Thyroid gland (tissue), 4 donors: ENCODE results near the gene CIPC.

Source experiments
- POLR2A ChIP-seq, 2 donors: fragments of 450-650 bp; IDR thresholded peaks; one replicate each; pipeline ENCODE4 v1.6.1; 2017; ENCODE audit warnings: antibody characterized with exemption in 2 of 2, mild to moderate bottlenecking in 2 of 2, moderate library complexity in 1 of 2
- TF ChIP-seq, protein P1 (sequence below), 6 experiments: fragments of 200-600 bp in 3 of 6; fragments of 450-650 bp in 3 of 6; sonication (generic) in 3 of 6; IDR thresholded peaks; one replicate each; pipeline ENCODE4 v1.5.1; 2016 to 2019; ENCODE audit warnings: antibody characterized with exemption in 6 of 6, mild to moderate bottlenecking in 2 of 6, inconsistent platforms in 1 of 6, moderate library complexity in 1 of 6

- TF ChIP-seq, protein P1, sequence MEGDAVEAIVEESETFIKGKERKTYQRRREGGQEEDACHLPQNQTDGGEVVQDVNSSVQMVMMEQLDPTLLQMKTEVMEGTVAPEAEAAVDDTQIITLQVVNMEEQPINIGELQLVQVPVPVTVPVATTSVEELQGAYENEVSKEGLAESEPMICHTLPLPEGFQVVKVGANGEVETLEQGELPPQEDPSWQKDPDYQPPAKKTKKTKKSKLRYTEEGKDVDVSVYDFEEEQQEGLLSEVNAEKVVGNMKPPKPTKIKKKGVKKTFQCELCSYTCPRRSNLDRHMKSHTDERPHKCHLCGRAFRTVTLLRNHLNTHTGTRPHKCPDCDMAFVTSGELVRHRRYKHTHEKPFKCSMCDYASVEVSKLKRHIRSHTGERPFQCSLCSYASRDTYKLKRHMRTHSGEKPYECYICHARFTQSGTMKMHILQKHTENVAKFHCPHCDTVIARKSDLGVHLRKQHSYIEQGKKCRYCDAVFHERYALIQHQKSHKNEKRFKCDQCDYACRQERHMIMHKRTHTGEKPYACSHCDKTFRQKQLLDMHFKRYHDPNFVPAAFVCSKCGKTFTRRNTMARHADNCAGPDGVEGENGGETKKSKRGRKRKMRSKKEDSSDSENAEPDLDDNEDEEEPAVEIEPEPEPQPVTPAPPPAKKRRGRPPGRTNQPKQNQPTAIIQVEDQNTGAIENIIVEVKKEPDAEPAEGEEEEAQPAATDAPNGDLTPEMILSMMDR (IDR thresholded peaks at IDR 0.05), result no peak
- peak in 1 of 2 donors; percentile 18 for TF ChIP-seq POLR2A (IDR thresholded peaks at IDR 0.05)
Measured at GRCh38 chr14:77111021-77111420, 13.0 kb downstream of the CIPC start.
